ENCODE results near the gene NSG1. TPM values are rescaled to one million over a fixed set of nuclear protein-coding genes. Genes with fewer than 3 reads are reported as not detected.
"Not testable (repeated sequence)": the region's sequence is repeated elsewhere in the genome, so short reads cannot be mapped to it uniquely, and the experiment has no call there.

NSG1 gene
- total and polyA plus RNA-seq, 2 donors (not counting 1 experiment from before 2014, with no cell fraction given) = 0.17 to 1.1 TPM

- Histone ChIP-seq H3K4me3 (replicated peaks in 1 of 4; ENCODE audit: control extremely low read depth in 1 of 4, insufficient read depth in 1 of 4, low read depth in 3 of 4, low read length in 4 of 4) (no peak overlapping the region), H3K9ac (ENCODE audit: insufficient read depth, low read length) (no peak overlapping the region), H3K36me3 (ENCODE audit: control insufficient read depth, insufficient read depth, low read length) (peaks cover 8% of the 10 kb centered on the region), H4K20me1 (ENCODE audit: control insufficient read depth, extremely low read depth, insufficient read depth, low read length) (no peaks in the 10 kb centered on the region), H3K4me1 (ENCODE audit: control insufficient read depth, extremely low read depth, insufficient read depth, low read length) (no peaks in the 10 kb centered on the region), H3K4me2 (ENCODE audit: extremely low read depth, insufficient read depth, low read length) (no peak overlapping the region), H3K27ac (ENCODE audit: insufficient read depth, low read length) (no peak overlapping the region), H2AFZ (ENCODE audit: low read length) (no peak overlapping the region), H3K79me2 (ENCODE audit: control insufficient read depth, insufficient read depth, low read length) (no peaks in the 10 kb centered on the region), H3K27me3 (ENCODE audit: control insufficient read depth, insufficient read depth, low read length) (no peaks in the 10 kb centered on the region), H3K9me3 (ENCODE audit: control insufficient read depth, insufficient read depth, low read depth, low read length) (no peaks in the 10 kb centered on the region)
- DNase-seq (ENCODE audit: low read depth in 2 of 2) = no peak
- TF ChIP-seq EZH2 (IDR thresholded peaks at IDR 0.05; ENCODE audit: low read length, missing control alignments) = no peak
- TF ChIP-seq, protein P1, sequence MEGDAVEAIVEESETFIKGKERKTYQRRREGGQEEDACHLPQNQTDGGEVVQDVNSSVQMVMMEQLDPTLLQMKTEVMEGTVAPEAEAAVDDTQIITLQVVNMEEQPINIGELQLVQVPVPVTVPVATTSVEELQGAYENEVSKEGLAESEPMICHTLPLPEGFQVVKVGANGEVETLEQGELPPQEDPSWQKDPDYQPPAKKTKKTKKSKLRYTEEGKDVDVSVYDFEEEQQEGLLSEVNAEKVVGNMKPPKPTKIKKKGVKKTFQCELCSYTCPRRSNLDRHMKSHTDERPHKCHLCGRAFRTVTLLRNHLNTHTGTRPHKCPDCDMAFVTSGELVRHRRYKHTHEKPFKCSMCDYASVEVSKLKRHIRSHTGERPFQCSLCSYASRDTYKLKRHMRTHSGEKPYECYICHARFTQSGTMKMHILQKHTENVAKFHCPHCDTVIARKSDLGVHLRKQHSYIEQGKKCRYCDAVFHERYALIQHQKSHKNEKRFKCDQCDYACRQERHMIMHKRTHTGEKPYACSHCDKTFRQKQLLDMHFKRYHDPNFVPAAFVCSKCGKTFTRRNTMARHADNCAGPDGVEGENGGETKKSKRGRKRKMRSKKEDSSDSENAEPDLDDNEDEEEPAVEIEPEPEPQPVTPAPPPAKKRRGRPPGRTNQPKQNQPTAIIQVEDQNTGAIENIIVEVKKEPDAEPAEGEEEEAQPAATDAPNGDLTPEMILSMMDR (conservative IDR thresholded peaks at IDR 0.05 in 1 of 2, IDR thresholded peaks at IDR 0.05 in 1 of 2; ENCODE audit: low read depth in 1 of 2, low read length in 2 of 2) = no peak
These were observed 34.5 kb downstream of the NSG1 start for GRCh38 chr4:4421356-4421755.

DNA sequence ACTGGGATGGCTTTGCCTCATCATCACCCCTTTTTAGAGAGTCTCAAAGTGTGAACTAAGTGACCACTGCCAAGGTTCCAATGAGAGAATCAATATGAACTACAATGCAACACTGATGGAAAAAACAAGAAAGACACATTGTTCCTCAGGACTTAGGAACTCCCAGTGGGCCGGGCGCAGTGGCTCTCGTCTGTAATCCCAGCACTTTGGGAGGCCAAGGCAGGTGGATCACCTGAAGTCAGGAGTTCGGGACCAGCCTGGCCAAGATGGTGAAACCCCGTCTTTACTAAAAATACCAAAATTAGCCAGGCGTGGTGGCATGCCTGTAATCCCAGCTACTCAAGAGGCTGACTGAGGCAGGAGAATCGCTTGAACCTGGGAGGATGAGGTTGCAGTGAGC, 35.2 kb downstream of the NSG1 start:
- H3K9ac ChIP-seq (ENCODE audit: insufficient read depth, low read length); H3K36me3 ChIP-seq (ENCODE audit: control insufficient read depth, insufficient read depth, low read length); H3K4me3 ChIP-seq (replicated peaks in 1 of 4; ENCODE audit: control extremely low read depth in 1 of 4, insufficient read depth in 1 of 4, low read depth in 3 of 4, low read length in 4 of 4); H3K9me3 ChIP-seq (ENCODE audit: control insufficient read depth, insufficient read depth, low read depth, low read length); H2AFZ ChIP-seq (ENCODE audit: low read length); H3K27ac ChIP-seq (ENCODE audit: insufficient read depth, low read length); H3K79me2 ChIP-seq (ENCODE audit: control insufficient read depth, insufficient read depth, low read length); H4K20me1 ChIP-seq (ENCODE audit: control insufficient read depth, extremely low read depth, insufficient read depth, low read length); H3K27me3 ChIP-seq (ENCODE audit: control insufficient read depth, insufficient read depth, low read length); DNase-seq (ENCODE audit: low read depth in 2 of 2); H3K4me1 ChIP-seq (ENCODE audit: control insufficient read depth, extremely low read depth, insufficient read depth, low read length); H3K4me2 ChIP-seq (ENCODE audit: extremely low read depth, insufficient read depth, low read length): not testable (repeated sequence)

DNA sequence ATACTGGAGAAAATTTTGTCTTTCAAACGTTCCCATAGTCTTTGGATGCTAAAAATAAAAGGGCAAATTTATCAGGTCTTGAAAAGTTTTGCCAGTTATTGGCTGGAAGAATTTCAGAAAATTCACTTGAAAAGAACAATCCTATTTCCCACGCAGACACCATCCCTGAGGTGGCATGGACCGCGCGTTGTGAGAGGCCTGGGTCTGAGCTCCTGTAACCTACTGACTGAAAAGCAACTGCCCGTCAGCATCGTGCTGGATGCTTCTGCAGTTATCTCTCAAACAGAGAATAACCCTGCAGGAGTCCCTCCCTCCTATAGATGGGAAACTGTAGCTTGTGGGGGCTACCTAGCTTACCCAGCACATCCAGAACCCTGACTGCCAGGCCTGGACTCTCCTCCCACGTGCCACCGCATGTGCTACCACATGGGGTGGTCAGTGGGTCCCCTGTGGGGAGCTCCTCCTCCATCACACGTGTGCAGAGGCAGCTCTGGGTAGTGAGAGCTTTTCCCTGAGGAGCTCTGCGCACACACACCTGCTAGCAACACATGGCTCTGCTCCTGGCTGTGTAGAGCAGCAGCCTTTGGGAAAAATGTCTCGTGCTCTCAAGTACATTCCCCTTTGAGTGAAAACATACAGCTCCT, 36.1 kb downstream of the NSG1 start:
- Histone ChIP-seq H4K20me1 (ENCODE audit: control insufficient read depth, extremely low read depth, insufficient read depth, low read length) (no peaks in the 10 kb centered on the region), H3K27ac (ENCODE audit: insufficient read depth, low read length) (no peak overlapping the region), H3K4me2 (ENCODE audit: extremely low read depth, insufficient read depth, low read length) (no peak overlapping the region), H3K79me2 (ENCODE audit: control insufficient read depth, insufficient read depth, low read length) (no peaks in the 10 kb centered on the region), H3K27me3 (ENCODE audit: control insufficient read depth, insufficient read depth, low read length) (no peaks in the 10 kb centered on the region), H3K4me3 (replicated peaks in 1 of 4; ENCODE audit: control extremely low read depth in 1 of 4, insufficient read depth in 1 of 4, low read depth in 3 of 4, low read length in 4 of 4) (no peak overlapping the region), H3K9me3 (ENCODE audit: control insufficient read depth, insufficient read depth, low read depth, low read length) (no peaks in the 10 kb centered on the region), H2AFZ (ENCODE audit: low read length) (no peak overlapping the region), H3K9ac (ENCODE audit: insufficient read depth, low read length) (no peak overlapping the region), H3K36me3 (ENCODE audit: control insufficient read depth, insufficient read depth, low read length) (peaks cover 8% of the 10 kb centered on the region), H3K4me1 (ENCODE audit: control insufficient read depth, extremely low read depth, insufficient read depth, low read length) (no peaks in the 10 kb centered on the region)
- no peak for DNase-seq (ENCODE audit: low read depth in 2 of 2)
- no peak for TF ChIP-seq EZH2 (IDR thresholded peaks at IDR 0.05; ENCODE audit: low read length, missing control alignments)
- TF ChIP-seq, protein P1 (conservative IDR thresholded peaks at IDR 0.05 in 1 of 2, IDR thresholded peaks at IDR 0.05 in 1 of 2; ENCODE audit: low read depth in 1 of 2, low read length in 2 of 2) = no peak

All from fibroblast of lung (primary cell).